ENCODE results near the gene KLF2.

KLF2 gene

GRCh38 chr19:16309643-16310042 lies 15.0 kb upstream of the KLF2 start:
- no peak for DNase-seq

DNA sequence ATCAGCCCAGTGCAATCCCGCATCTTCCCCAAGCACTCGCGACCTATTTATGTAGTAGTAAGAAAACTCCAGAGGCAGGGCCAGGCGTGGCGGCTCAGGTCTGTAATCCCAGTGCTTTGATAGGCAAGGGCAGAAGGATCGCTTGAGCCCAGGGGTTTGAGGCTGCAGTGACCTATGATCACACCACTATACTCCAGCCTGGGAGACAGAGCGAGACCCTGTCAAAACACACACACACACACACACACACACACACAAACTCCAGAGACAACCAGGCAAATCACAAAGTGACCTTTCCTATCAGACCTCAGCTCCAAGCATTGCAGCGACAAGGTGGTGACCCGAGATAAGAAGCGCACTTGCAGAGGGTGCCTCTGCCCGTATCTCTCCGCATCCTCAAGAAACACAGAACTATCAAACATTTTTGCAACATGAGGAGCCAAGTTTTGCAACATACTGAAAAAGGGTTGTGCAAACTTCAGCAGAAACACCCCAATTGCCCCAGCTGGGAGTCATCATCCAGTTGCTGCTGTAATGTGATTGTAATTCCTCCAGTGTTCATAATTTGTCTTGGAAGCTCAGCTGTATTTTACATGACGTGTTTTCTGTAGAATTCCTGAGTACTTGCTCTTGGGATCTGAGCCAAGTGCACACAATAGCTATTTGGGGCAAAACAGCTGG lies 8.7 kb upstream of the KLF2 start:
- no peak for DNase-seq

DNA sequence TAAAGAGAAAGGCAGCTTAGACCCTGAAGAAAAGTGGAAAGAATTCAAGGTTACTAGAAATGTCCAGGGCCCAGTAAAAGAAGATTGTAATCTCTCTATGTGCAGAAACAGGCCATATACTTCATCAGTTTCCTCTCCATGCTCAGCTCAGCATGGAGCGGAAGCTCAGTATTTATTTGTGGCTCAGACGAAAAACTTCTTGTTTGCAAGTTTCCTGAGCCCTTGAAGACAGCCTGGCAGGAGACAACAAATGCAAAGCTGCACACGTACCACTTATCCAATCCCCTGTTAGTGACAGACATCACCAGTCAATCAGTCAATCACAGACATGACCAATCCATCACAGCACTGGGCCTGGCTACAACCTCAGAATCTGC lies 8.1 kb upstream of the KLF2 start:
- no peak for DNase-seq

GRCh38 chr19:16319481-16319880 lies 5.1 kb upstream of the KLF2 start:
- DNase-seq = no peak

DNA sequence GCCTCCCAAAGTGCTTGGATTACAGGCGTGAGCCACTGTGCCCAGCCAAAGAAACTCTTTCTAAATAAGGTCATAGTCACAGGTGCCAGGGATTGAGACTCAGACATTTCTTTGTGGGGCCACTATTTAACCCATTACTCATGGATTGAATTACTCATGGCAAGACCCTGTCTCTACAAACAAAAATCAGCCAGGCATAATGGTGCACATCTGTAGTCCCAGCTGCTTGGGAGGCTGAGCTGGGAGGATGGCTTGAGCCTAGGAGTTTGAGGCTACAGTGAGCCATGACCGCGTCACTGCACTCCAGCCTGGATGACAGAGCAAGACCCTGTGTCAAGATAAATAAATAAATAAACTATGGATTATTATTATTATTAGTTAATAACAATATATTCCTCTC lies 3.6 kb upstream of the KLF2 start:
- no peak for DNase-seq

- DNase-seq = no peak
These were observed 518 bp downstream of the KLF2 start for GRCh38 chr19:16325161-16325527.

DNA sequence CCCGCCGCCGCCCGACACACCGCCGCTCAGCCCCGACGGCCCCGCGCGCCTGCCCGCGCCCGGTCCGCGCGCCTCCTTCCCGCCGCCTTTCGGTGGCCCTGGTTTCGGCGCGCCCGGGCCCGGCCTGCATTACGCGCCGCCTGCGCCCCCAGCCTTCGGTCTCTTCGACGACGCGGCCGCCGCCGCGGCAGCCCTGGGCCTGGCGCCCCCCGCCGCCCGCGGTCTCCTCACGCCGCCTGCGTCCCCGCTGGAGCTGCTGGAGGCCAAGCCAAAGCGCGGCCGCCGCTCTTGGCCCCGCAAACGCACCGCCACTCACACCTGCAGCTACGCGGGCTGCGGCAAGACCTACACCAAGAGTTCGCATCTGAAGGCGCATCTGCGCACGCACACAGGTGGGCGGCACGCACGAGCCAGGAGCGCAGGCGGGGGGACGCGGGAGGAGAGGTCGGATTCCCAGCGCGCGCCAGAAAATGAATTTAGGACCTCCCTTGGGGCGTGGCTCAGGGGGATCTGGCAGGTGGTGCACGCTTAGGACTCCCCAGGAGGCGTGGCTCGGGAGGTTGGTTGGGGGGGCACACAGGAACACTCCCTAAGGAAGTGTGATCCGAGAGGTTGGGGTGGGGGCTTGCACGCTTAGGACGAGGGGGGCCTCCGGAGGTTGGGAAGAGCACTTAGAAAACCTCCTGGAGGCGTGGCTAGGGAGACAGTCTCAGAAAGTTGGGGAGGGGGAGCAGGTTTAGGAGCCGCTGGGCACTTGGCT lies 1.2 kb downstream of the KLF2 start:
- DNase-seq = no peak

DNA sequence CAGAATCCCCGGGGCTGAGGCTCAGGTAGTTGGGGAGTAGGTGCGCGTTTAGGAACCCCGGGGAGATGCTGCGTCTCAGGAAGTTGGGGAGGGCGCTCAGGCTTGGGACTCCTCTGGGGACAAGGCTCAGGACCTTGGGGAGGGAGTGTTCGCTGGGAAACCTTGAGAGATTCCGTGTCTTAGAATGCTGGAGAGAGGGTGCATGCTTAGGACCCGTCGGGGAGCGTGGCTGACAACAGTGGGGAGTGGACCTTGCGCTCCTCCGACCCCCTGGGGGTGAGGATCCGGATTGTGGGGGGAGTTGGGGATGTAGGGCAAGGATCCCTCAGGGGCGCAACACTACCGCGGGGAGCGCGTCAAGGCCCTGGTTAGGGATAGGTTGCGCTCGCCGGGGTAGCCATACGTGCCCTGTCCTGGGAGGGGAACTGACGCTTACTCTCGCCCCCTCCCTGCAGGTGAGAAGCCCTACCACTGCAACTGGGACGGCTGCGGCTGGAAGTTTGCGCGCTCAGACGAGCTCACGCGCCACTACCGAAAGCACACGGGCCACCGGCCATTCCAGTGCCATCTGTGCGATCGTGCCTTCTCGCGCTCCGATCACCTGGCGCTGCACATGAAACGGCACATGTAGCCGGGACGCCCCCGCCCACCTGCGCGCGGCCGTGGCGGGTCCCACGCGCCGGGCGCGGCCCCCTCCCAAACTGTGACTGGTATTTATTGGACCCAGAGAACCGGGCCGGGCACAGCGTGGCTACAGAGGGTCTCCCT lies 2.0 kb downstream of the KLF2 start:
- no peak for DNase-seq

GRCh38 chr19:16327169-16327475 lies 2.5 kb downstream of the KLF2 start:
- no peak for DNase-seq

DNA sequence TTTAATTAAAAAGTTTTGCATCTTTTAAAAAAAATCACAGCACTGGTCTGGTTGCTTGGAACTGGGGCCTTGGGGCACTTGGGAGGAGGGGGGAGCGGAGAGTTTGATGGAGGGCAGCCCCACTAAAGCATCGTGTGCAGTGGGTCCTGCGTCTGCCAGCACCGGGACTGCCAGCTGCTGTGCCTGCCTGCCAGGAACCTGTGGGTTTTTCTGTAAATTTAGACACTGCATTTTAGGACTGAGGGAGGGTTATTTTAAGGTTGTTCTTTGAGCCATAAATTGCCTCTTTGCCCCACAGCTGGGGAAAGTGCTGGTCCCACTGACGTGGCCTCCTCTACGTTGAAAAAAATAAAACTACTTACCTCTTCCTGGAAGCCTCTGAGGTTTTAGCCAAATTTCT lies 2.9 kb downstream of the KLF2 start:
- DNase-seq = no peak

DNA sequence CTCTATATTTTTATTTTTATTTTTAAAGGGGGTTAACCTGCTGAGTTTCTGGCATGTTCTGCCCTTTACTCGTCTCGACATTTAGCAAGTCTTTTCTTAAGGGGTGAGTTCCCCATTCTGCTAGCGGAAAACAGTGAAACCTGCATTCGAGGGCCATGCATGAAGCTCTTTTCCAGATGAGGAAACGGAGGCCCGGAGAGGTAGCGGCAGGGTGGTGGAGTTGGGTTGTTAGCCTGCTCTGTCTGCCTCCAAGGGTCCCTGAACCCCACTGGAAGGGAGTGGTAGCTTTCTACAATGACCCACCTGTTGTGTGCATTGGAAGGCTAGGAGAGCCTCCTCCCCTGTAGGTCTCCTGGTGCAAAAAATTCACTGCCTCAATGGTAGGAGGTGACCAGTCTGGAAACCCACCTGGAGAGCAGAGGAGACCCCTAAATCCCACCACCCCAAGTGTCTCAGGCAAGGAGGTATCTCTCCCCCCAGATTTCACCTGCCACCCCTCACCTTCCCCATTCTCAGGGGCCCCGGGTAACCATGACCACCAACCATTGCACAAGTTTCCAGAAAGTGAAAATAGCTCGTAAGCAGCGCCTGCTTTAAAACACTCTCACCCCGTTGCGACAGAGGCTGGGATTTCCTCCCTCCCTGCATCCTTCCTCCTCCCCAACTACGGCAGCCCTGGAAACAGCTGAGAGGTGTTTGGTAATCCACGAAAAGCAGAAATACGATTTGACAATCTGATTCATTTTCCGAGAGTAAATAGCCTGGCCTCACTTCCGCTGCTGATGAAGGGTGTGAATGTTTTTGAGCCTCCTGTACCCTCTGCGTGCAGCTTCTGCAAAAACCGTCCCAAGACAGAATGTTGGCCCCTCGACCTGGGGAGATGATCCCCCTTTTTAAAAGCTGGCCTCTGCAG lies 3.5 kb downstream of the KLF2 start:
- no peak for DNase-seq

- DNase-seq = no peak
These were observed 4.3 kb downstream of the KLF2 start for GRCh38 chr19:16328824-16329482.

DNA sequence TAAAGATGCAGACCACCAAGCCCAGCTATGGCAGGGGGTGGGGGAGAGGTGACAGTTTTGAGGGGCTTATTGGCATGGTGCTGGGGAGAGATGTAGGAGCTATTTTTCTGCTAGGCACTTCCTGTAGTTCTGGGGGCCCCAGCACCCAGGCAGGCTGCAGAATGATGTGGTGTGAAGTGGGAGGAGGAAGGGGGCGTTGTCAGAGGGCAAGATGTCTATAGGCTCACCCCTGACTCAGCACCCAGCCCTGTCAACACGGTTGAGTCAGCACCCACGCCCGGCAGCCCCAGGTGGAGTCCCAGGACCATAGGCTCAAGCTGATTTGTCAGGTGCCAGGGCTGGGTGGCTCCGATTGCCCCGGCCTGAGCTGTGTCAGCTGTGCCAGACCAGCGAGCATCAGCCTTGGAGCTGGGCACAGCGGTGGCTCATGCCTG lies 5.8 kb downstream of the KLF2 start:
- DNase-seq = no peak

DNA sequence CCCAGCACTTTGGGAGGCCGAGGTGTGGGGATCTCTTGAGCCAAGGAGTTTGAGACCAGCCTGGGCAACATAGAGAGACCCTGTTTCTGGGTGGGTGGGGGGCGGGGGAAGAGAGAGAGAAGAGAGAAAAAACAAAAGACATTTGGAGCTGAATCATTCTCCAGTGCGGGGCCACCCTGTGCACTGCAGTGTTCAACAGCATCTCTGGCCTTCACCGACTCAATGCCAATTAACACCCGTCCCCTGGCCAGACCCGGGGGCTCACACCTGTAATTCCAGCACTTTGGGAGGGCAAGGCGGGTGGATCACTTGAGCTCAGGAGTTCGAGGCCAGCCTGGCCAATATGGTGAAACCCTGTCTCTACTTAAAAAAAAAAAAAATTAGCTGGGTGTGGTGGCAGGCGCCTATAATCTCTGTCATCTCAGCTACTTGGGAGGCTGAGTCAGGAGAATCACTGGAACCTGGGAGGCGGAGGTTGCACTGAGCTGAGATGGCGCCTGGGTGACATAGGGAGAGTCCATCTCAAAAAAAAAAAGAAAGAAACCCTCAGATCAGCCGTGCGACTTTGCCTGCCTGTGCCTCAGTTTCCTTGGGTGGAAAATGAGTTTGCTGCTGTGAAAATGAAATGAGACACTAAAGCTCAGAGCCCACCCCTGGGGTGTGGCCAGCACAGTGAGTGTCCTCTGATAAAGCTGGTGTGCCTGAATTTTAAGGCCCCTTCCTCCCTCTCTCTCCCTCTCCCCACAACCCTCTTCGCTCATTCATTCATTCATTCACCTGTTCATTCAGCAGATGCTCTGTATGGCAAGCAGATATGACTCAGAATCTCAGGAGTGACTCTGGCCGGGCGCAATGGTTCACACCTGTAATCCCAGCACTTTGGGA lies 6.4 kb downstream of the KLF2 start:
- no peak for DNase-seq

- DNase-seq = no peak
These were observed 8.5 kb downstream of the KLF2 start for GRCh38 chr19:16333001-16333586.

GRCh38 chr19:16334411-16334810 lies 9.8 kb downstream of the KLF2 start:
- no peak for DNase-seq

- no peak for DNase-seq
These were observed 10.6 kb downstream of the KLF2 start for GRCh38 chr19:16335226-16335625.

- no peak for DNase-seq
These were observed 11.9 kb downstream of the KLF2 start for GRCh38 chr19:16336571-16336970.

DNA sequence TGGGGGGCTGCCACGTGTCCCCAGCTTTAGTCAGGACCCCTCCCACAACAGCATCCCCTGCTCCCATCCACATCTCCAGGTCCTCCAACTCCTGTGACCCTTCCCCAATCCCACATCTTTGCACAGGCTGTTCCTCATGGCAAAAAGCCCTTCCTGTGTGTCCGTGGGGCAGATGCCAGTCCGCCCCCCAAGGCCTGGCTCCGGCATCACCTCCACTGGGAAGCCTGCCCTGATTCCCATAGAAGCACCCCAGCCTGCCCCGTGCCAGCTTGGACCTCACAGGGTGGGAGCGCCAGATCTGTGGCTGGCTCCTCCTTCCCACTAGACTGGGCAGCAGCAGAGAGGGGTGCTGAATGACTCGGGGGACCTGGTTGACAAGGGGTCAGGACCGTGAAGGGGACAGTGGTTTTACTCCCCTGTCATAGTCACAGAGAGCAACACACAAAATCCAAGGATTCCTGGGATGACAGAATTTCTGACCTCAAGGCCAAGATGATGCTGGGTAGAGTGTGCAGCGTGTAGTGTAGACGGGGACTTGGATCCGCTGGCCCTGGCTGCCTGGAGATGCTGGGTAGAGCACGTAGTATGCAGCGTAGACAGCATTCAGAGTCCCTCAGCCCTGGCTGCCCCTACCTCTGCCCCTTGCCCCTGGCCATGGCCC lies 13.3 kb downstream of the KLF2 start:
- no peak for DNase-seq
